A549 (cell line): ENCODE measurements around the gene PRLHR. TPM values are rescaled to one million over a fixed set of nuclear protein-coding genes. Genes with fewer than 3 reads are reported as not detected.

Experiments used
- ATAC-seq, 2 experiments: fragments of 200-7000 bp in 1 of 2; fragments of >200 bp in 1 of 2; cut with Nextera tagmentation in 1 of 2; cut with Tn5 transposase in 1 of 2; 3 replicates each; pipeline versions ENCODE4 v1.8.0 to v1.9.1; 2018 to 2020; ENCODE audit warnings: mild to moderate bottlenecking in 1 of 2, moderate library complexity in 1 of 2
- CTCF ChIA-PET: fragments of 300-600 bp; sonication (Branson Sonifier 250); formaldehyde crosslinking; extraction: SDS; loops from one replicate; lab custom pipeline; 2021; ENCODE audit warnings: antibody characterized with exemption, inconsistent platforms; lab: Yijun Ruan, JAX
- POLR2A ChIA-PET: fragments of 350-600 bp; formaldehyde crosslinking; extraction: SDS; loops from one replicate; lab custom pipeline; 2021; ENCODE audit warnings: antibody characterized with exemption, inconsistent platforms; lab: Yijun Ruan, JAX
- DNase-seq, 2 experiments: peaks; one replicate each; pipeline versions ENCODE4 v3.0.0 to v3.0.0-alpha.2; 2011 to 2016; ENCODE audit warnings: low read depth in 1 of 2, low spot score in 1 of 2
- FAIRE-seq: peaks from 2 replicates; lab custom pipeline; 2011; peaks lifted over from hg19 to GRCh38; lab: Jason Lieb, UNC
- H3K27ac ChIP-seq, 2 experiments: fragments of >200 bp; sonication (Bioruptor Twin); formaldehyde crosslinking; 3 replicates each; pipeline ENCODE4 v1.5.1; 2016 to 2017
- H3K4me1 ChIP-seq: fragments of >200 bp; sonication (Bioruptor Twin); formaldehyde crosslinking; 3 replicates; pipeline ENCODE4 v1.6.1; 2016
- H3K4me2 ChIP-seq: fragments of >200 bp; sonication (Bioruptor Twin); formaldehyde crosslinking; 3 replicates; pipeline ENCODE4 v1.6.1; 2016
- H3K4me3 ChIP-seq: fragments of >200 bp; sonication (Bioruptor Twin); formaldehyde crosslinking; 3 replicates; pipeline ENCODE4 v1.5.1; 2016
- H3K9me3 ChIP-seq: fragments of >200 bp; sonication (Bioruptor Twin); formaldehyde crosslinking; 3 replicates; pipeline ENCODE4 v1.6.1; 2016
- CBX8 ChIP-seq: fragments of 200-600 bp; sonication (generic); IDR thresholded peaks from 2 replicates; pipeline ENCODE4 v1.6.1; 2016
- CHD2 ChIP-seq: fragments of 150-350 bp; IDR thresholded peaks from 2 replicates; pipeline ENCODE4 v1.6.1; 2014; ENCODE audit warnings: low read length; ENCODE audit not compliant: partially characterized antibody
- EHF ChIP-seq: fragments of 250-450 bp; sonication (Bioruptor Pico); IDR thresholded peaks from 2 replicates; pipeline ENCODE4 v1.5.0; 2020; ENCODE audit warnings: mild to moderate bottlenecking
- EP300 ChIP-seq, 2 experiments: fragments of >200 bp; sonication (Bioruptor Twin); formaldehyde crosslinking; IDR thresholded peaks; 2 replicates in 1 of 2; 3 replicates in 1 of 2; pipeline ENCODE4 v1.6.1; 2016 to 2017
- FOSB ChIP-seq: fragments of 250-450 bp; sonication (Bioruptor Pico); IDR thresholded peaks from 2 replicates; pipeline ENCODE4 v1.5.0; 2020; ENCODE audit warnings: mild to moderate bottlenecking, moderate library complexity
- FOSL2 ChIP-seq, 2 experiments: fragments of 450-650 bp in 1 of 2; fragments of >200 bp in 1 of 2; sonication (Bioruptor Twin) in 1 of 2; formaldehyde crosslinking; IDR thresholded peaks; 2 replicates each; pipeline versions ENCODE4 v1.5.0 to v1.6.1; 2016 to 2020; ENCODE audit warnings: mild to moderate bottlenecking in 1 of 2, moderate library complexity in 1 of 2
- GATA3 ChIP-seq: IDR thresholded peaks from 2 replicates; pipeline ENCODE4 v1.6.1; 2012; ENCODE audit warnings: borderline replicate concordance
- HEYL ChIP-seq: fragments of 250-450 bp; sonication (Bioruptor Pico); IDR thresholded peaks from 2 replicates; pipeline ENCODE4 v1.8.0; 2021; ENCODE audit warnings: mild to moderate bottlenecking, moderate library complexity
- HOXA7 ChIP-seq: fragments of 250-450 bp; sonication (Bioruptor Pico); IDR thresholded peaks from 2 replicates; pipeline ENCODE4 v1.5.0; 2020; ENCODE audit warnings: mild to moderate bottlenecking, moderate library complexity
- HOXB5 ChIP-seq: fragments of 250-450 bp; sonication (Bioruptor Pico); IDR thresholded peaks from 2 replicates; pipeline ENCODE4 v1.5.0; 2020; ENCODE audit warnings: mild to moderate bottlenecking, moderate library complexity
- JUNB ChIP-seq: fragments of >200 bp; sonication (Bioruptor Twin); formaldehyde crosslinking; IDR thresholded peaks from 2 replicates; pipeline ENCODE4 v1.6.1; 2016
- KDM5A ChIP-seq: fragments of 200-600 bp; sonication (generic); IDR thresholded peaks from 2 replicates; pipeline ENCODE4 v1.6.1; 2016; ENCODE audit warnings: antibody characterized with exemption, mild to moderate bottlenecking
- MAFK ChIP-seq: fragments of 450-650 bp; IDR thresholded peaks from 2 replicates; pipeline ENCODE4 v1.6.1; 2014; ENCODE audit not compliant: partially characterized antibody
- MAZ ChIP-seq: fragments of 150-350 bp; IDR thresholded peaks from 2 replicates; pipeline ENCODE4 v1.6.1; 2014; ENCODE audit warnings: antibody characterized with exemption, low read depth, low read length, borderline replicate concordance
- NPAS2 ChIP-seq: fragments of 250-450 bp; sonication (Bioruptor Pico); IDR thresholded peaks from 2 replicates; pipeline ENCODE4 v1.8.0; 2022; ENCODE audit warnings: mild to moderate bottlenecking, moderate library complexity, borderline replicate concordance
- RAD21 ChIP-seq, 2 experiments: fragments of >200 bp in 1 of 2; sonication (Bioruptor Twin) in 1 of 2; formaldehyde crosslinking in 1 of 2; IDR thresholded peaks in 1 of 2; conservative IDR thresholded peaks in 1 of 2; 2 replicates in 1 of 2; 3 replicates in 1 of 2; pipeline ENCODE4 v1.6.1; 2012 to 2018; ENCODE audit warnings: inconsistent platforms in 1 of 2
- RFX5 ChIP-seq: fragments of 450-650 bp; IDR thresholded peaks from 2 replicates; pipeline ENCODE4 v1.7.1; 2014; ENCODE audit warnings: antibody characterized with exemption, mild to moderate bottlenecking, moderate library complexity
- RNF2 ChIP-seq: fragments of 200-600 bp; sonication (generic); IDR thresholded peaks from 2 replicates; pipeline ENCODE4 v1.6.1; 2016; ENCODE audit warnings: low read depth, mild to moderate bottlenecking, antibody characterized with exemption, moderate library complexity, borderline replicate concordance
- SREBF2 ChIP-seq: fragments of 450-650 bp; IDR thresholded peaks from 2 replicates; pipeline ENCODE4 v1.6.1; 2014; ENCODE audit warnings: mild to moderate bottlenecking, moderate library complexity
- TFCP2L1 ChIP-seq: fragments of 250-450 bp; sonication (Bioruptor Pico); IDR thresholded peaks from 2 replicates; pipeline ENCODE4 v1.5.0; 2021; ENCODE audit warnings: mild to moderate bottlenecking
- TP53 ChIP-seq: fragments of 250-450 bp; sonication (Bioruptor Pico); IDR thresholded peaks from 2 replicates; pipeline ENCODE4 v1.5.0; 2021; ENCODE audit warnings: mild to moderate bottlenecking, moderate library complexity
- ZFP36 ChIP-seq: fragments of 450-650 bp; IDR thresholded peaks from 2 replicates; pipeline ENCODE4 v1.6.1; 2014; ENCODE audit warnings: borderline replicate concordance; ENCODE audit not compliant: partially characterized antibody
- ZNF302 ChIP-seq: fragments of 250-450 bp; sonication (Bioruptor Pico); IDR thresholded peaks from 2 replicates; pipeline ENCODE4 v1.9.0; 2021; ENCODE audit warnings: inconsistent platforms, mild to moderate bottlenecking, moderate library complexity
- WGBS: methylation state at CpG from one replicate; pipeline ENCODE4 v1.1.6; 2017; ENCODE audit errors: missing lambda C conversion rate; 5-methylcytosine and 5-hydroxymethylcytosine counted together
- polyA plus RNA-seq, 4 experiments: library from polyadenylated mRNA; depleted of rRNA in 3 of 4; stranded (reverse); fragments of >200 nt; fragmentation: RNase III in 1 of 4; extraction: RNeasy Plus Mini Kit Qiagen cat#74134 plus additional on column Dnase treatment in 1 of 4; gene quantifications; 2 replicates in 3 of 4; 3 replicates in 1 of 4; pipeline ENCODE4 v1.2.3, GENCODE V29; 2011 to 2017
- TF ChIP-seq, protein P1 (sequence below): fragments of 250-450 bp; sonication (Bioruptor Pico); IDR thresholded peaks from 2 replicates; pipeline ENCODE4 v1.5.0; 2020; ENCODE audit warnings: low read depth, mild to moderate bottlenecking, moderate library complexity
- TF ChIP-seq, protein P2 (sequence below): fragments of >200 bp; sonication (Bioruptor Twin); formaldehyde crosslinking; IDR thresholded peaks from 2 replicates; pipeline ENCODE4 v1.6.1; 2016
- TF ChIP-seq, protein P3 (sequence below): IDR thresholded peaks from 2 replicates; pipeline ENCODE4 v1.6.1; 2012
- TF ChIP-seq, protein P4 (sequence below): fragments of 250-450 bp; sonication (Bioruptor Pico); IDR thresholded peaks from 2 replicates; pipeline ENCODE4 v1.5.0; 2021; ENCODE audit warnings: mild to moderate bottlenecking, moderate library complexity, borderline replicate concordance
- TF ChIP-seq, protein P5 (sequence below): IDR thresholded peaks from 2 replicates; pipeline ENCODE4 v1.6.1; 2012; ENCODE audit warnings: low read depth, borderline replicate concordance

Gene PRLHR
- polyA plus RNA-seq, 2 of the 4 experiments (the other 2 are of a cell fraction): not detected

DNA sequence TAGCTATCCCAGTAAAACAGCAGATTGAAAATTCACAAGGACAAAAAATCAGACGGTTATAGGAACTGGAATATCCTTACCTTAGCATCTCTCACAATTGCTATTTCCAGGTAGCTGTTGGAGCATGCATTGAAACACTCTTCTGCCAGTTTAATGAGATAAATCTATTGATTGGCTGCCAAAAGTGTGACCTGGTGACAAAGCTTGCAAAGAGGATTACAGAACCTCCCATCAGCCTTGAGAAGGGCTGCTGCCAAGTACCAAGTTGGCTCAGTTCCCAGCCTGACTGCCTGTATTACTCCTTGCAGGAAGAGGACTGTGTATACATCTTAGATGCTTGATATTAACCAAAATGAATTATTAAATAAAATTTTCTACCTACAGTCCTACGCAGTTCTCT lies 5.1 kb downstream of the PRLHR start (continued):
- TF ChIP-seq, protein P1, sequence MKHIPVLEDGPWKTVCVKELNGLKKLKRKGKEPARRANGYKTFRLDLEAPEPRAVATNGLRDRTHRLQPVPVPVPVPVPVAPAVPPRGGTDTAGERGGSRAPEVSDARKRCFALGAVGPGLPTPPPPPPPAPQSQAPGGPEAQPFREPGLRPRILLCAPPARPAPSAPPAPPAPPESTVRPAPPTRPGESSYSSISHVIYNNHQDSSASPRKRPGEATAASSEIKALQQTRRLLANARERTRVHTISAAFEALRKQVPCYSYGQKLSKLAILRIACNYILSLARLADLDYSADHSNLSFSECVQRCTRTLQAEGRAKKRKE (CRISPR knock-in tag): no peak
- TF ChIP-seq MAFK (no peak), EP300 (IDR thresholded peaks at IDR 0.05) (no peak), EHF (no peak), HOXB5 (CRISPR knock-in tag) (no peak), TP53 (CRISPR knock-in tag) (no peak), RFX5 (no peak), TFCP2L1 (CRISPR knock-in tag) (no peak), HEYL (CRISPR knock-in tag) (no peak), HOXA7 (no peak)
- TF ChIP-seq, protein P2, sequence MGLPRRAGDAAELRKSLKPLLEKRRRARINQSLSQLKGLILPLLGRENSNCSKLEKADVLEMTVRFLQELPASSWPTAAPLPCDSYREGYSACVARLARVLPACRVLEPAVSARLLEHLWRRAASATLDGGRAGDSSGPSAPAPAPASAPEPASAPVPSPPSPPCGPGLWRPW: no peak

DNA sequence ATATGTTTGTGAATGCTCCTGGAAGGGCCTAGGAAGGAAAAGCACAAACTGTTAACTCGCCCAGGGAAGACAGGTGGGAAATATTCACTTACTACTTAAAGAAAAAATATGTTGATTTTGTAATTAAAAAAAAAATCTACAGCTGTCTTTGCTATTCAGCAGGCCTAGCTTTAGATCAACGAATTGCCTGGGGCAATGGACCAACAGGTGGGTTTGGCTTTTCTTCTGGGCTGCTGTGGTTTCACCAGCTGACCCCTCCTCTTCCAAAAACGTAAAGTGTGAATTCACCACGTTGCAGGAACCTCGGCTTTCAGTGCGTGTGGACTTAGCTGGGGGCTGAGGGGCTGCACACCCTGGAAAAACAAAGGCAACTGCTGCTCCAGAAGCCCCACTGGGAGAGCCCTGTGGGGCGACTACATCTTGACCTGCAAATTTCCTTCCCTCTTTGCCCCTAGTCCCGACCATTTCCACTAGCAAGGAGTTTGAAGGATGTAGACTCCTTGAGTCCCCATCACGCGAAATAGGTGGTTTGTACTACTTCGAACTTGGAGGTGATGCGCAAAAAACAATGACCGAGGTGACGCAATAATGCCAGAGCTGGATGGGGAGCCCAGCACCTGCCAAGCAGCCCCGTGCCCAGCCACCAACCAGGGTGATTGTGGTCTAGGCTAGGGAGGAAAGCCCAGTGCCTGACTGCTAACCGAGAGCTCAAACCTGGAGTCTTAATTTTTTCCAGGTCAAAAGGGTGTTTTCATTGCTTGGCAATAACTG lies 7.4 kb downstream of the PRLHR start:
- 31% methylated on average over 16 of the region's 16 CpGs for WGBS
- H3K4me3 ChIP-seq: no peak overlapping the region
- ATAC-seq (no peak), FAIRE-seq (no peak), DNase-seq (no peak)
- POLR2A ChIA-PET: no interaction called here
- no peak overlapping the region for H3K27ac ChIP-seq
- H3K9me3 ChIP-seq: no peaks in the 10 kb centered on the region; the same call in 2 of the 3 replicates
- no peak for TF ChIP-seq MAZ
- TF ChIP-seq, protein P3, sequence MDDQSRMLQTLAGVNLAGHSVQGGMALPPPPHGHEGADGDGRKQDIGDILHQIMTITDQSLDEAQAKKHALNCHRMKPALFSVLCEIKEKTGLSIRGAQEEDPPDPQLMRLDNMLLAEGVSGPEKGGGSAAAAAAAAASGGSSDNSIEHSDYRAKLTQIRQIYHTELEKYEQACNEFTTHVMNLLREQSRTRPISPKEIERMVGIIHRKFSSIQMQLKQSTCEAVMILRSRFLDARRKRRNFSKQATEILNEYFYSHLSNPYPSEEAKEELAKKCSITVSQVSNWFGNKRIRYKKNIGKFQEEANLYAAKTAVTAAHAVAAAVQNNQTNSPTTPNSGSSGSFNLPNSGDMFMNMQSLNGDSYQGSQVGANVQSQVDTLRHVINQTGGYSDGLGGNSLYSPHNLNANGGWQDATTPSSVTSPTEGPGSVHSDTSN: no peak
- no peak for TF ChIP-seq TP53 (CRISPR knock-in tag)
- no peak for TF ChIP-seq EP300 (IDR thresholded peaks at IDR 0.05)
- no peak for TF ChIP-seq RNF2
- TF ChIP-seq, protein P4, sequence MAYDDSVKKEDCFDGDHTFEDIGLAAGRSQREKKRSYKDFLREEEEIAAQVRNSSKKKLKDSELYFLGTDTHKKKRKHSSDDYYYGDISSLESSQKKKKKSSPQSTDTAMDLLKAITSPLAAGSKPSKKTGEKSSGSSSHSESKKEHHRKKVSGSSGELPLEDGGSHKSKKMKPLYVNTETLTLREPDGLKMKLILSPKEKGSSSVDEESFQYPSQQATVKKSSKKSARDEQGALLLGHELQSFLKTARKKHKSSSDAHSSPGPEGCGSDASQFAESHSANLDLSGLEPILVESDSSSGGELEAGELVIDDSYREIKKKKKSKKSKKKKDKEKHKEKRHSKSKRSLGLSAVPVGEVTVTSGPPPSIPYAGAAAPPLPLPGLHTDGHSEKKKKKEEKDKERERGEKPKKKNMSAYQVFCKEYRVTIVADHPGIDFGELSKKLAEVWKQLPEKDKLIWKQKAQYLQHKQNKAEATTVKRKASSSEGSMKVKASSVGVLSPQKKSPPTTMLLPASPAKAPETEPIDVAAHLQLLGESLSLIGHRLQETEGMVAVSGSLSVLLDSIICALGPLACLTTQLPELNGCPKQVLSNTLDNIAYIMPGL (CRISPR knock-in tag): no peak
- peaks cover 9% of the 10 kb centered on the region; the same call in 1 of the 3 replicates for H3K4me1 ChIP-seq
- H3K4me2 ChIP-seq: no peak overlapping the region
- CTCF ChIA-PET: interaction anchor here (1.2 kb wide), 1 partner anchor 11 kb away, joined by 3 read pairs; no protein-coding TSS in a partner anchor

DNA sequence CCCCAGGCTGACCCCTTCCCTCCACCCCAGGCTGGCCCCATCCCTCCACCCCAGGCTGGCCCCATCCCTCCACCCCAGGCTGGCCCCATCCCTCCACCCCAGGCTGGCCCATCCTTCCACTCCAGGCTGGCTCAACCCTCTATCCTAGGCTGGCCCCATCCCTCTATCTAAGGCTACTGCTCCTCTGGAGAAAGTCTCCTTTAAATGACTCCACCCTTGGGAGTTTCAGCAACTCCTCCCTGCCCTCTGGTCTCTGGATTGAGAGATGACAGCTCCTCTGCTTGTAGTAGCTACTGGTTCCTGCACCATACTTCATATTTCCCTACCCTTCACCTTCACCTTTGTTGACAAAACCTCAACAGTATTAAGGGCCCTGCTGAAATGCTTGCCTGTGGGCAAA lies 8.5 kb downstream of the PRLHR start:
- CTCF ChIA-PET: interaction anchor here (1.3 to 1.6 kb wide), 3 partner anchors 9 to 134 kb away, joined by 3 to 4 read pairs (median 3); no protein-coding TSS in a partner anchor
- POLR2A ChIA-PET: no interaction called here

More for the DNA sequence above, 8.5 kb downstream of the PRLHR start:
- TF ChIP-seq CBX8 (no peak), GATA3 (no peak), FOSL2 (IDR thresholded peaks at IDR 0.05) (no peak), FOSL2 (CRISPR knock-in tag; IDR thresholded peaks at IDR 0.05) (no peak), CHD2 (no peak), RAD21 (conservative IDR thresholded peaks at IDR 0.05 in 1 of 2, IDR thresholded peaks at IDR 0.05 in 1 of 2) (no peak), NPAS2 (no peak), SREBF2 (no peak), ZNF302 (CRISPR knock-in tag) (no peak), JUNB (no peak), KDM5A (no peak), HEYL (CRISPR knock-in tag) (no peak), FOSB (CRISPR knock-in tag) (no peak), ZFP36 (no peak)
- TF ChIP-seq, protein P5, sequence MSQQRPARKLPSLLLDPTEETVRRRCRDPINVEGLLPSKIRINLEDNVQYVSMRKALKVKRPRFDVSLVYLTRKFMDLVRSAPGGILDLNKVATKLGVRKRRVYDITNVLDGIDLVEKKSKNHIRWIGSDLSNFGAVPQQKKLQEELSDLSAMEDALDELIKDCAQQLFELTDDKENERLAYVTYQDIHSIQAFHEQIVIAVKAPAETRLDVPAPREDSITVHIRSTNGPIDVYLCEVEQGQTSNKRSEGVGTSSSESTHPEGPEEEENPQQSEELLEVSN: no peak
- Histone ChIP-seq H3K27ac (no peak overlapping the region), H3K9me3 (no peaks in the 10 kb centered on the region; the same call in 2 of the 3 replicates), H3K4me2 (no peak overlapping the region), H3K4me3 (no peak overlapping the region), H3K4me1 (peaks cover 9% of the 10 kb centered on the region; the same call in 1 of the 3 replicates)
- ATAC-seq (no peak), FAIRE-seq (no peak), DNase-seq (no peak)
